B cell (primary cell): ENCODE results near the gene TNP2.

Source experiments
- CTCF ChIP-seq: fragments of 200-600 bp; IDR thresholded peaks from one replicate; pipeline ENCODE4 v1.8.0; 2022; ENCODE audit warnings: antibody characterized with exemption, mild to moderate bottlenecking
- EZH2 ChIP-seq: IDR thresholded peaks from 2 replicates; pipeline ENCODE4 v1.6.1; 2012; ENCODE audit warnings: borderline replicate concordance, low read depth, mild to moderate bottlenecking, moderate library complexity, low read length; ENCODE audit not compliant: insufficient read depth, poor library complexity, severe bottlenecking

- TF ChIP-seq CTCF, result no peak
- TF ChIP-seq EZH2, result no peak
Measured at GRCh38 chr16:11280616-11281522, 11.7 kb upstream of the TNP2 start, which contains the start of gene PRM1.
